HT-29 (cell line): Measurements from ENCODE around the gene FBXL16. TPM values are rescaled to one million over a fixed set of nuclear protein-coding genes. Genes with fewer than 3 reads are reported as not detected.
"Not testable (repeated sequence)": the region's sequence is repeated elsewhere in the genome, so short reads cannot be mapped to it uniquely, and the experiment has no call there.

ENCODE experiments used
- DNase-seq: peaks from one replicate; pipeline ENCODE4 v3.0.0-alpha.2; 2015; ENCODE audit warnings: low spot score
- total RNA-seq: library from RNA; depleted of rRNA; stranded (reverse); fragments of >200 nt; shearing (Covaris generic); gene quantifications from 2 replicates; pipeline ENCODE4 v1.2.3, GENCODE V29; 2014

The FBXL16 gene
- total RNA-seq, 1 experiment from 2014 or later, result 1.5 TPM

DNA sequence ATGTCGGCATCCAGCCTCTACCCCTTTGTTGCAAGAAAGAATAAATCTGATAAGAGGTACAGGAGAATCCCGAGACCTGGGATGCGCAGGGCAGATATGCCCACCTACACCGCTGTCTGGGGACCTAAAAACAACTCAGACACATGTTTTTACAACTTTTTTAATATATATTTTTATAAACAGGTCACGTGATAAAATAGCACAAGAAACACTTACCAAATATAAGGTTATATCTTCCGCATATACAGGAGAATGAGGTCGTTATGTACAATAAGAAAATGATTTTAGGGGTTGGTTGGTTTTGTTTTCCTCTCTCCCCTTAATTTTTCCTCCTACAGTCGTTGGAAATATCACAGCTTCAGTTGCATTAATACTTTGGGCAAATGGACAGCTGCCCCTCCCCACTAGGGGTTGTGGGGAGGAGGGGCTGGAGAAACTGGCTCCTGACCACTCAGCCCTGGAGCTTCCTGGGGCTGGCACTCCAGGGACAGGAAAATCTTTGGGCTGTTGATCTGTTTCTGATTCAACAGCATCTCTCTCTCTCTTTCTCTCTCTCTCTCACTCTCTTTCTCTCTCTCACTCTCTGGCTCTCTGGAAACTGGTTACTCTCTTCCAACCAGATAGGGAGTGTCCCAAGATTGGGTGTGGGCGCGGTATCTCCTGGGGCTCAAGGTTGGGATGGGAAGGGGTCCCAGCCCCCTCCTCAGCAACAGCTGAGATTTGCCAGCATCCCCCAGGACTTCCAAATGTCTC lies 13.1 kb downstream of the FBXL16 start:
- DNase-seq, result no peak

- DNase-seq, result not testable (repeated sequence)
These were observed 14.4 kb downstream of the FBXL16 start for GRCh38 chr16:691242-691641.

DNA sequence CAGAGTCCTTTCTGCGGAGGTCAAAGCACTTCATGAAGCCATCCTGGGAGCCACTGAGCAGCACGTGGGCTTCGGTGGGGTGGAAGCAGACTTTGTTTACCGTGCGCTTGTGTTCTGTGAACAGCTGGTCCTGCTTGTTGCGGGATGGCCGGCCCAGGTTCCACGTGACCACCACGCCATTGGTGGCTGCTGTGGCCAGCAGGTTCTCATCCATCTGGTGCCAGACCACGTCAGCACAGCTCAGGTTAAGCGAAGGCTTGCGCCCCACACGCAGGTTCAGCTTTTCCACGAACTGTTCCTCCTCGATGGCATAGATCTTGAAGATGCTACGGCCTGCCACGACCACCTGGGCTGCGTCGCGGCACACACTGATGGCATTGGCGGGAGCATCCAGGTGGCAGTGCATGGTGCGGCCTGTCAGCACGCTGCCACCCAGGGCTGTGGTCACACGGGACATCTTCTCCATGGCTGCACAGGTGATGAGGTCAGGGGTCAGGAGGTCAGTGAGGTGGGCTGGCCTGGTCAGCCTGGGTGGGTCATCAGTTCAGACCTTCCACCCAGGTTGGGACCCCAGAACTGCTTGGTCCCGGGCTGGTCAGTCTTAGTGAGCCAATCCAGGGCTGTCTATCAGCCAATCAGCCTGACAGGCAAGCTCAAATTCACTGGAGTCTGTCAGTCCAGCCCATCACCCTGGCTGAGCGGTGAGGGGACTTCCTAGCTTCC lies 16.3 kb downstream of the FBXL16 start:
- no peak for DNase-seq

- no peak for DNase-seq
These were observed 18.1 kb downstream of the FBXL16 start for GRCh38 chr16:687499-687898.

DNA sequence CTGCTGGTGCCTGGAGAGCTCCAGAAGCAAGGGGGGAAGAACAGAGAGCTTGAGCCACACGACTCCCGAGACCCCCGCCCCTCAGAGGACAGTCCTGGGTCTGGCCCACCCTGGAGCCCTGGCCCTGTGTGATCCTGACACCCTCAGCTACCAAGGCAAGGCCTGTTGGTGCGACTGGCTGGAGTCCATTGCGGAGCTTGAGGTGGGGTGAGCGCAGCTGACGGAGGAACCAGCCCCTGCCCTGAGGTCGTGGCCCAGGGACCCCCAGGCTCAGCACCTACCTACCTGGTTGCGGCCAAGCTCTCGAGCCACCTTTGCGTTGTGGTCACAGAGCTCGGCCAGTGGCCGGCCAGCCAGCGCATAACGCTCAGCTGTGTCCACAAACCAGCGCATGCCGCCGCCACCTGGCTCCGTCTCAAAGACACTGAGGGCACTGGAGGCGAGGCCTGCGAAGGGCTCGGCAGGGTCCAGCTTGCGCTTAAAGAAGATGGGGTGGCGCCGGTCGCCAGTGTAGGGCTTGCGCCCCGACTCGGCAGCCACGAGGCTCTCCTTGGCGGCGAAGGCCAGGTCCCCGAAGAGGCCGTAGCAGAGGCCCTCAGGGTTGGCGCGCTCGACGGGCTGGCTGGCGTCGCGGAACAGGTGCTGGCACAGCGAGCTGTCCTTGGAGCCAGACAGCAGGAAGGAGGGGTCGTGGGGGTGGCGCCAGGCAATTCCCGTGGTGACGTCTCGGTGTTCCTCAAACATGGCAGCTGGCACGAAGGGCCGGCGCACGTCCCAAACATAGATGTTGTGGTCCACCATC lies 18.9 kb downstream of the FBXL16 start:
- no peak for DNase-seq

GRCh38 chr16:685967-686366 lies 19.6 kb downstream of the FBXL16 start:
- peak; percentile 76 for DNase-seq

- no peak for DNase-seq
These were observed 20.5 kb downstream of the FBXL16 start for GRCh38 chr16:684961-685696.

- peak; percentile 94 for DNase-seq
These were observed 21.4 kb downstream of the FBXL16 start, which contains the start of gene JMJD8 for GRCh38 chr16:684071-684794. JMJD8 (minus strand) TSS chr16:684334; CDS start chr16:684319, 15 bp downstream.

DNA sequence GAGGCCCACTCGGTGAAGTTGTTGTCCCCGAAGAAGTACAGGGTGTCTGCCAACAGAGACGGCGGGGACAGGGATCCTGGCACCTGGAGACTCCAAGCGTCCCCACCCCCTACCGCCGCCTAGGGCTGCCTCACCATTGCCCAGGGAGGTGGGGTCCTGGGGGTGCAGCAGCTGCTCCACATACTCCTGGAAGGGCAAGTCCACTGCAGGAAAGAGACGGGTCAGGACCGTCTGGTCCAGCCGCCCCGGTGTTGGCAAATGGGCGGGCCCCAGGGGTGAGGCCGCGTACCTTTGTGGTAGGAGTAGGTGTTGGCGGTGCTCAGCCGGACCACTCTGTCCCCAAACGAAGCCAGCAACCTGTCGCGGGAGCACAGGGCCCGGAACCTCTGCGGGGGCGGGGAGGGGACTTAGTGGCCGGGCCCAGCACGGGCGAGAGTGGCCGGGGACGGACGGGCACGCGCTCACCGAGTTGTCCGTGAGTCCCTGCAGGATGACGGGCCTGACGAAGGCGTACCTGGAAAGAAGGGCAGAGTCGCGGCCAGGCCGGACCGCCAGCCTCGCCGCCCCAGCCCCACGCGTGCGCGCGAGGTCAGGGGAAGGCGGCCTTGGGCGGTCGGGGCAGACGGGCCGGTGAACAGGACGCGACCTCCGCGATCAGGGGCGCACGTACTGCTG lies 22.1 kb downstream of the FBXL16 start:
- peak; percentile 60 for DNase-seq

GRCh38 chr16:682493-683395 lies 22.9 kb downstream of the FBXL16 start:
- DNase-seq, result no peak

GRCh38 chr16:681746-682427 lies 23.7 kb downstream of the FBXL16 start:
- DNase-seq, result no peak

DNA sequence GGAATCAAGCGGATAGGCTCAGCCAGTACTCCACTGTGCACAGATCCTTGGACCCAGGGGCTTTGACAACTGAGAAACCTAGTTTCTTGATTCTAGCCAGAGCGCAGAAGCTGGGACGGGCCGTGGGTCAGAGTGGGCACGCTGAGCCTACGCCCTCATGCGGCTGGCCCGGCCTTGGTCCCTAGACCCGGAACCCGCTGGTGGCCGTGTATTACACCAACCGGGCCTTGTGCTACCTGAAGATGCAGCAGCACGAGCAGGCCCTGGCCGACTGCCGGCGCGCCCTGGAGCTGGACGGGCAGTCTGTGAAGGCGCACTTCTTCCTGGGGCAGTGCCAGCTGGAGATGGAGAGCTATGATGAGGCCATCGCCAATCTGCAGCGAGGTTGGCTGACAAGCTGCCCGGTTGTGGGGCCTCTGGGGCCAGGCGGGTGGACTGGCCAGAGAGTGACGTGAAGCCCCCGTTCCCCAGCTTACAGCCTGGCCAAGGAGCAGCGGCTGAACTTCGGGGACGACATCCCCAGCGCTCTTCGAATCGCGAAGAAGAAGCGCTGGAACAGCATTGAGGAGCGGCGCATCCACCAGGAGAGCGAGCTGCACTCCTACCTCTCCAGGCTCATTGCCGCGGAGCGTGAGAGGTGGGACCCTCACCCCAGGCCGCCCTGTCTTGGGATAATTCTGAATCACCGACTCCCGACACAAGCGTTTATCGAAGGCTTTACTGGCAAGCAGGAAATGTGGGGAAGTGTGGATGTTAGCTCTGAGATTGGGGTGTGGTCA lies 24.4 kb downstream of the FBXL16 start:
- peak; percentile 69 for DNase-seq

GRCh38 chr16:680625-680945 lies 25.0 kb downstream of the FBXL16 start:
- no peak for DNase-seq

DNA sequence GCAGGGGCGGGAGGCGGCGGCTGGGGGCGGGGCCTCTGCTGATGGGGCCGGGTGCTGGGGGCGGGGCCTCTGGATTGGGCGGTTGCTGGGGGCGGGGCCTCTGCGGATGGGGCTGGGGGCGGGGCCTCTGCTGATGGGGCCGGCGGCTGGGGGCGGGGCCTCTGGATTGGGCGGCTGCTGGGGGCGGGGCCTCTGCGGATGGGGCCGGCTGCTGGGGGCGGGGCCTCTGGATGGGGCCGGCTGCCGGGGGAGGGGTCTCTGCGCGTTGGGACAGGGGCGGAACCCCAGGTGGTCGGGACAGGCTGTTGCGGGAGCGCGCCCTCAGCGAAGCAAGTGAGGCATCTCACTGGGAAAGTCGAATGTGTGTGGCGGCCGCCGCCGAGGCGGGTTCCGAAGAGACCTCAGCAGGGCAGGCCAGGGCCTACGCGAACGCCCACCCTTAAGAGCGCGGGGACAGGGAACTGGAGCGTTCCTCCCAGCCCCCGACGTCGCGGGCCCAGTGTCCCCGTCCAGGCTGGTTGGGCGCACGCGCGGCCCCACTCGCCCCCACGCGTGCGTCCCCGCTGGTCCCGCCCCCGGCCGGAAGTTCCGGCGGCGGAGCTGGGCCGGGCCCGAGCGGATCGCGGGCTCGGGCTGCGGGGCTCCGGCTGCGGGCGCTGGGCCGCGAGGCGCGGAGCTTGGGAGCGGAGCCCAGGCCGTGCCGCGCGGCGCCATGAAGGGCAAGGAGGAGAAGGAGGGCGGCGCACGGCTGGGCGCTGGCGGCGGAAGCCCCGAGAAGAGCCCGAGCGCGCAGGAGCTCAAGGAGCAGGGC lies 25.6 kb downstream of the FBXL16 start, which contains the start of gene STUB1:
STUB1 (plus strand) TSS at position 597 of the 811 bp plus-strand sequence; CDS start at position 713, 116 bp downstream.
- peak; percentile 81 for DNase-seq

DNA sequence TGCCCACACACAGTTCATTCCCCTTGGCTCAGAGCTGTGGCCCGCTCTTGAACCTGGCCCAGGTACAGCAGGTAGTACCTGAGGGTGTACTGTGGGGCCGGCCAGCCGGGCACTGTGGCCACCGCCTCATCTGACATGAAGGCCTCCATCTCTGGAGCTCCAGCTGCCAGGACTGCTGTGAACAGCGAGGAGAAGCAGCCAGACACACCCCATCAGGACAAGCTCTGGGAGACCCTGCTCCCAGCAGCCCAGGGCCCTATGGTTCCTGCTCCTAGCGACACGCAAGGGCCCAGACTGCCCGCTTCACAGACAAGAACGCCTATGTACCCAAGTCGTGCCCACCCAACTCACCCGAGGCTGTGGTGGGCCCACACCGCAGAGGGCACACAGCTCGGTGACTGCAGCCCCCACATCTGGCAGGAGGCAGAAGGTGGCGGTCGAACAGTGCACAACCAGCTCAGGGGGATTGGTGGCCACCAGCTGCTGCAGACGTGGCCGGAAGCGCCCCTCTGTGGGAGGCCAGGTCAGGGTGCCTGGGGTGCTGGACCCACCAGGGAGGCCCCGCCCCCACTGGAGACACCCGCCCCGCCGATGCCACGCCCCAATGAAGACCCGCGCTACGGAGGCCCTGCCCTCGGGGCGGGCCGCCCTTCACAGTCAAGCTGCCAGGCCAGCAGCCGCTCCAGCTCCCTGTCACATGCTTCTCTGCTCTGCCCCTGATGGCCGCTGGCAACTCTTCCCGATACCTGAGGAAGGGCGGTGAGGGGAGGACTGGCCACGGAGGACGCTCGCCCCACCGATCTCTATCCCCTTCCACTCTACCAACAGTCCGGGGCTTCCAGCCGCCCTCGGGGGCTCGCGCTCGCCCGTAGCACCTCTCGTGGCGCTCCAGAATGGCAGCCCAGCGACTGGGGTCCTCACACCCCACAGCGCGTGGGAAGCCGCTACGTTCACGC lies 26.5 kb downstream of the FBXL16 start:
- peak; percentile 77 for DNase-seq
